22Rv1 (cell line): ENCODE measurements around the gene GPAM.

Experiments
- CTCF ChIP-seq: fragments of 450-650 bp; IDR thresholded peaks from 2 replicates; pipeline ENCODE4 v1.5.1; 2017; ENCODE audit warnings: mild to moderate bottlenecking
- ZFX ChIP-seq: fragments of 450-650 bp; IDR thresholded peaks from 2 replicates; pipeline ENCODE4 v1.6.1; 2017; ENCODE audit warnings: antibody characterized with exemption, borderline replicate concordance

- TF ChIP-seq CTCF (no peak), ZFX (no peak)
Observed at GRCh38 chr10:112184379-112184778, 814 bp upstream of the GPAM start.
